ENCODE results near the gene OSBPL8. TPM values are rescaled to one million over a fixed set of nuclear protein-coding genes. Genes with fewer than 3 reads are reported as not detected.

Gene OSBPL8
- total and polyA plus RNA-seq, 5 experiments from 2014 or later: 103 to 143 (median 114) TPM

DNA sequence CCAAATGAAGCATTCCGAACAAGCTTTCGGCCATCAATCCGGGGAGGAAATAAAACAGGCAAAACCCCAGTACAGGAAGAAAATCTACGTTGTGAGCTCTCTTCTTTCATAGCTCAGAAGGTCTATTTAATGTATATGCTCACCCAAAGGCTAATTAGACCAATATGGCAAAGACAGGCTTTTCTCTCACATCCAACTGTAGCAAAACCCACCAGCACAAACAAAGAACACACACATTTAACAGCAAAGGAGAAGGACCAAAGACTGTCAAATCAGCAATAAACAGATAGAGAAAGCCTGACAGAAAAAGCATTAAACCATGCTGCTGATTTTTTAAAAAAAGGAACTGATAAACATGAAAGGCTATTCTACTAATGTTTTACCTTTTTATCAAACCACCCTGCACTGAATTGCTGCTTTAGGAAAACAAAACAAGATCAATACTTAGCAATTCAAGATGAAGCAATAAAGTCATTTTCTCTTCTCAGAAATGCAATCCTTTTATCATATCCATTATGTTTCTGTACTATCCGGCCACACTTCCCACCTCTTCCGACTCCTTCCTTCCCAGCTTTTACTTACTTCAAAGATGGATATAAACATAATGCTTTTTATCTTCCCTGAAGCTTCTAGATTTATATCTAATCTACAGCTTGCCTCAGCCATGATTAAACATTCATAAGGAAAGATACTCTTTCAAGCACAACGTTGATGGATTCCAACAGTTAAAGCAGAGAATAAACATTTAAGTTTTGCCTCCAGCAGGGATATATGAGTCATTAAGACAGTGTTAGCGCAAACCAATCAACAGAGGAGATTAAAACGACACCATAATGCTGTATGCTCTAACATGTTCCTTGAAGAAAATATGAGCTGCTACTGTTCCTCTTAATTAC lies 136.8 kb downstream of the OSBPL8 start:
- Mint-ChIP-seq H3K4me3 (peak overlapping the region in 1 of 10 donors; percentile 14), H3K27me3 (no peaks in the 10 kb centered on the region), H3K36me3 (peaks cover 23 to 27% (median 27%) of the 10 kb centered on the region in 3 donors), H3K4me1 (peaks cover 13 to 24% (median 22%) of the 10 kb centered on the region in 4 donors), H3K27ac (no peak overlapping the region), H3K9me3 (peaks cover 0 to 30% (median 23%) of the 10 kb centered on the region in 9 donors)
- DNase-seq (no peak), ATAC-seq (no peak)
- POLR2A ChIA-PET: no interaction called here

DNA sequence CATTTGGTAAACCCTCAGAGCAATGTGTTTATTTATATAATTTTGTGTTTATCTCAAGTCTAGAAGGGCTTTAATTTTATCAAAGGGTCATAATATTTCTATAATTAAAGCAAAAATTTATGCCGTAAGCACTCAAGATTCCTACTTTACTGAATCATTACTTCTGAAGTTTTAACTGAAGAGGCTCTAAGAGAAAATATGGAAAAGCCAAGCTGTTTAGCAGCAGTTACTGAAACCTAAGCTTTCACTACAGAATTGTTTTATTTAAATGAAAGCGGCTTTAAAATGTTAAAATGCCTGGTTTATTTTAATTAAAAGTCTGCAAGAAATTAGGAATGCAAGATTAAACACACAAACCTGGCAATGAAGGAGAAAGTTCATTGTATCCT lies 137.4 kb downstream of the OSBPL8 start:
- H3K27me3 Mint-ChIP-seq: no peaks in the 10 kb centered on the region
- DNase-seq: no peak
- no peak for ATAC-seq
- H3K27ac Mint-ChIP-seq: no peak overlapping the region
- H3K36me3 Mint-ChIP-seq: peaks cover 23 to 30% (median 28%) of the 10 kb centered on the region in 3 donors
- peaks cover 14 to 30% (median 25%) of the 10 kb centered on the region in 4 donors for H3K4me1 Mint-ChIP-seq
- no peak overlapping the region for H3K4me3 Mint-ChIP-seq
- H3K9me3 Mint-ChIP-seq: peaks cover 0 to 30% (median 23%) of the 10 kb centered on the region in 9 donors
- POLR2A ChIA-PET: no interaction called here

DNA sequence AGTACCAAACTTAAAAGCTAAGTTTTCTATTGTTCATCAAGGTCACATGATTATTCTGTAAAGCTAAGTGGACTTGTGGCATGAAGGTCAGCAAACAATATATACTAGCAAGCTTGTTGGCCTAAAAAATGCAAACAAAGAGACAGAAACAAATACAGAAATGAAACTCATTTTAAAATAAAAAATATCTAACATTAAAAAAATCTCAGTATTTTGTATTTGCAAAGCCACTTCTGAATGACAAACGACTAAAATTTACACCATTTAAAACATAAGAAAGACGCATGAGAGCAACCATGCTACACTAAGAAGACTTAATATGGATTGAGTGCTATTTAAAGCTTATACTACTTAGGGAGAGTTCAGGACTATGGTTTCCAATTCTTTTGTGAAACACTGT lies 138.5 kb downstream of the OSBPL8 start:
- DNase-seq (no peak), ATAC-seq (no peak)
- Mint-ChIP-seq H3K4me1 (peaks cover 14 to 33% (median 24%) of the 10 kb centered on the region in 4 donors), H3K4me3 (no peak overlapping the region), H3K27me3 (no peaks in the 10 kb centered on the region), H3K9me3 (peaks cover 0 to 19% (median 13%) of the 10 kb centered on the region in 9 donors), H3K27ac (no peak overlapping the region), H3K36me3 (peaks cover 13 to 20% (median 18%) of the 10 kb centered on the region in 3 donors)
- POLR2A ChIA-PET: no interaction called here

DNA sequence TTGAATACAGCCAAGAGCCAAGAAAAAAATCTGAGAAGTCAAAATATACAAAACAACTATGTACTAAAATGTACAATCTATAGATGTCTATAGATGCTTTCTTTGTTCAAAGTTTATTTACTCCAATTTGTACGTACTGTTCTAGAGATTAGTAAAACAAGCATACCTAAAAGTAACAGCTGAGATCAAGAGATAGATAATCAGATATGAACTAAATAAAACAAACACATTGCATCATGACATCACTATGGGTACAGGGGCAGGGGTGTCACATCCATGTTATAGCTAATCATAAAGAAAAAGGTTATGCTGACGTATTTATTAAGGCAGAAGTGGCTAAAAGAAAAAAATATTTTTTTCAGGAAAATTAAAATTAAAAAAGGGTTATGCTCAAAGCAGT lies 139.3 kb downstream of the OSBPL8 start:
- ATAC-seq (no peak), DNase-seq (no peak)
- Mint-ChIP-seq H3K27me3 (no peaks in the 10 kb centered on the region), H3K4me3 (no peak overlapping the region), H3K36me3 (peaks cover 7 to 15% (median 10%) of the 10 kb centered on the region in 3 donors), H3K27ac (peak overlapping the region in 1 of 10 donors; percentile 64), H3K9me3 (peaks cover 0 to 11% (median 7%) of the 10 kb centered on the region in 9 donors), H3K4me1 (peaks cover 14 to 33% (median 25%) of the 10 kb centered on the region in 4 donors)
- POLR2A ChIA-PET: no interaction called here

DNA sequence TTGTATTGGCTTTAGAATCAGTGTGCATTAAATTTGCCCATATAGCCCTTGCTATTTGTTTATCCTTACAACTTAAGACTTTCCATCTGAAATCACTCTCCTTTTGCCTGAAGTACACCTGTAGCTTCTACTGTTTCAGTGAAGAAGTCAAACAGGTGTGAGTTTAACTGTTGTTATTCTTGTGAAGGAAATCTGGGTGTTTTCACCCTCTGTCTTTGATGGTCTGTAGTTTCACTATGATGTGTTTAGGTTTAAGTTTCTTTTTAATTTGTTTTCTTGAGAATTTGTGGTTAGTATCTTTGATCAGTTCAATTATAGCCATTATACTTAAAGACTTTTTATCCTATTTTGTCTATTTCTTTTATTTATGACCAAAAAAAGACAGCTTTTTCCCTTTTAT lies 142.5 kb downstream of the OSBPL8 start:
- peaks cover 0 to 18% (median 2%) of the 10 kb centered on the region in 3 donors for H3K36me3 Mint-ChIP-seq
- H3K27ac Mint-ChIP-seq: peak overlapping the region in 3 of 10 donors; percentile 2 to 56 (median 3)
- POLR2A ChIA-PET: no interaction called here
- DNase-seq (no peak), ATAC-seq (no peak)
- peaks cover 5 to 21% (median 13%) of the 10 kb centered on the region in 4 donors for H3K4me1 Mint-ChIP-seq
- no peak overlapping the region for H3K4me3 Mint-ChIP-seq
- H3K9me3 Mint-ChIP-seq: no peaks in the 10 kb centered on the region
- H3K27me3 Mint-ChIP-seq: no peaks in the 10 kb centered on the region

DNA sequence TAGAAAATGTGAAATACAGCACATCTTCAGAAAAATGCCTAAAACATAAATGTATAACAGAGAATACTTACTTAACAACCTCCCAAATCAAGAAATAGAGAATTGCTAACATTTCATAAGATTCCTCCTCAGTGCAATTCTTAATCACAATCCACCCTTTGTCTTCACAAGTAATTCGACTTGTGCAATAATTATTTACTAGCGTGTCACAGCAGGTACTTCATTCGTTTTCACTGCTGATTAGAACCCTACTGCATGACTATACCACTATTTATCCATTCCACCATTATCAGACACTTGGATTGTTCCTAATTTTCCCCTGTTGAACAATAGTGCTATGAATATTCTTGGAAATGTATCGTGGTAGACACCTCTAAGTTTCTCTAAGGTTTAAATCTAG lies 146.4 kb downstream of the OSBPL8 start:
- Mint-ChIP-seq H3K27me3 (no peaks in the 10 kb centered on the region), H3K4me1 (peaks cover 8 to 21% (median 13%) of the 10 kb centered on the region in 4 donors), H3K4me3 (no peak overlapping the region), H3K27ac (peak overlapping the region in 1 of 10 donors; percentile 19), H3K9me3 (no peaks in the 10 kb centered on the region), H3K36me3 (peaks cover 0 to 29% (median 2%) of the 10 kb centered on the region in 3 donors)
- ATAC-seq: no peak
- POLR2A ChIA-PET: no interaction called here
- DNase-seq: no peak

DNA sequence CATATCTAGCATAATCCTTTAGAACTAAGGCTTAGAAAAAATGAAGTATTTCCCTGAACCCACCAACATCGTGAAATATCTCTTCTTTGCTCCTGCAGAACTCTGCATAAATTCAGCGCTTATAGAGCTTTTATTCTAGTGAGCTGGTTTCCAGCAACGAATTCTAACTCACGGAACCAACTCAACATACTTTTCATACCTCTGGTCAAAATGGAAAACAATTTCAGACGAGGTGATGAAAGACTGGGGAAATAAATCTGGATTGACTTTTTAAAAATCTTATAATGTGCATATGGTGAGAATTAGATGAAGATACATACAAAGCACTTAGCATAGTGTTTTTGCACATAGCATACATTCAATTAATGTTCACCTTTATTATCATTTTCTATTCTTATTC lies 148.8 kb downstream of the OSBPL8 start:
- Mint-ChIP-seq H3K4me3 (no peak overlapping the region), H3K27me3 (no peaks in the 10 kb centered on the region), H3K4me1 (peaks cover 7 to 12% (median 9%) of the 10 kb centered on the region in 4 donors), H3K9me3 (no peaks in the 10 kb centered on the region), H3K36me3 (peaks cover 0 to 31% (median 0%) of the 10 kb centered on the region in 3 donors), H3K27ac (peak overlapping the region in 2 of 10 donors; percentile 26 to 34)
- POLR2A ChIA-PET: no interaction called here
- ATAC-seq (no peak), DNase-seq (no peak)

DNA sequence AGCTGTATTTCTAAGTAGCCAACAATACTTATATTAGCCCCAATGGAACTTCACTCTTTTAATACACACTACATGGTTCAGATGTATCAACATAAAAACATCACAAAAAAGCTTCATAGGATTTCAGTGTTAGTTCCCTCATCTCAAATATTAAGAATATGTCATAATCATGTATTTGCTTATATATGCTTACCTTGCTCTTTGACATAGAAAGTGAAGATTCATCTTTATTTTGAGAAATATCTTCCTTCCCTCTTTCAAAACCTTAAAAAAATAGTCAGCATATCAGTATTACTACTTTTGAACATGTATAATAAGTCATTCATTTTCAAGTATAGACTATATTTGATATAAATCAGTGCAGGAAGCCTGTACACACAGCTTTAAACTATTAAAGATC lies 149.2 kb downstream of the OSBPL8 start:
- ATAC-seq (no peak), DNase-seq (no peak)
- Mint-ChIP-seq H3K27me3 (no peaks in the 10 kb centered on the region), H3K9me3 (no peaks in the 10 kb centered on the region), H3K27ac (peak overlapping the region in 2 of 10 donors; percentile 26 to 31), H3K36me3 (peaks cover 0 to 35% (median 0%) of the 10 kb centered on the region in 3 donors), H3K4me1 (peaks cover 7 to 12% (median 9%) of the 10 kb centered on the region in 4 donors), H3K4me3 (no peak overlapping the region)
- POLR2A ChIA-PET: no interaction called here

DNA sequence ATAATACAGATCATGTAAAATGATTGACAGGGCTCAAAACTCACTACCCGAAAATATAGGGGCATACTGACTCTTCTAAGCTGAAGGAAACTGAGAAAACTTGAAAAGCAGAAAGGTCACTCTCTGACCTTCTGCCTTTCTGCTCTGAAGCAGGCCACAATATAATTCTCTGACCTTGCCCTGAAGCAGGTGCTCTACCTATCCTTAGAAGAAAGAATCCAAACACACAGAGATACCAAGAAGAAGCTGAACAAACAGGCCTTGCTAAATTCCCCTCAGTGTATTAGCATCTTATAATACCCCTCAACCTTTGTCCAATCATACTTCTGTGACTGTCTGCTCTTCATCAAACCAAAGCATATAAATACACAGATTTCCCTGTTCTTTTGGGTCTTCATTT lies 150.5 kb downstream of the OSBPL8 start:
- H3K27ac Mint-ChIP-seq: peak overlapping the region in 2 of 10 donors; percentile 6 to 49
- DNase-seq: no peak

DNA sequence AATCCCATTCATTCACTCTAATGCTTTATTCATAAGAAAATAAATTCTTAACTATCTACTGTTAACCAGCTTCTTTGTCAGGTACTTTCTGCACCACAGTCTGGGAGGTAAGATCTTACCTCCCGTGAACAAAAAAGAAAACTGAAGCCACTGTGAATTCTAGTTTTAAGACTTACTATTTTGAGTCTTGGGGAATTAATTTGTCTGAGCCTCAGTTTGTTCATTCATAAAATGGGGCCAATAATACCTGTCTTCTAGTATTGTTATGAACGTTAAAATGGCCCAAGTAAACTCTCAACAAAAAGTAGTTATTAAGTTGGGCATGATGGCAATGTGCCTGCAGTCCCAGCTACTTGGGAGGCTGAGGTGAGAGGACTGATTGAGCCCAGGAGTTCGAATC lies 151.9 kb downstream of the OSBPL8 start:
- Mint-ChIP-seq H3K27ac (no peak overlapping the region), H3K4me3 (no peak overlapping the region), H3K36me3 (peaks cover 0 to 33% (median 0%) of the 10 kb centered on the region in 3 donors), H3K4me1 (peaks cover 3 to 8% (median 5%) of the 10 kb centered on the region in 4 donors), H3K27me3 (no peaks in the 10 kb centered on the region), H3K9me3 (no peaks in the 10 kb centered on the region)
- POLR2A ChIA-PET: no interaction called here
- DNase-seq: no peak
- no peak for ATAC-seq

More for the DNA sequence above, 150.5 kb downstream of the OSBPL8 start:
- Mint-ChIP-seq H3K4me3 (no peak overlapping the region), H3K27me3 (no peaks in the 10 kb centered on the region), H3K4me1 (peaks cover 6 to 12% (median 7%) of the 10 kb centered on the region in 4 donors), H3K9me3 (no peaks in the 10 kb centered on the region), H3K36me3 (peaks cover 0 to 37% (median 0%) of the 10 kb centered on the region in 3 donors)
- POLR2A ChIA-PET: no interaction called here
- ATAC-seq: no peak

DNA sequence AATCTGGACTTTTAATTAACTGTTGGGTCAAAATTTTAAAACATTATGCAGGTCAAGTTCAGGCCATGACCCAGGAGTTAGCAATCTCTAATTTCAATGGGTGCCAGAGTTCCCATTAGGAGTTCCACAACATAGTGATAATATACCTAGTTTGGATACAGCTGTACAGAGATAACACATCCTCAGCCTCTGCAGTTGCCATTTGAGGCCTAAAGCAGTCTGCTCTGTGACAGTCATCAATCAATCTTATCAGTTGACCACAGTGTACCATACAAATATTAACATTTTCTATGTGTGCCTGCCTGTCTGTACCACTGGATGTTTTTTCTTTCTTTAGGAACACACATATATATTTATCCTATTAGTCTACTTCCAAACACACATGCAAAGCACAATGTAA lies 157.3 kb downstream of the OSBPL8 start:
- H3K36me3 Mint-ChIP-seq: peaks cover 0 to 54% (median 1%) of the 10 kb centered on the region in 3 donors
- no peak overlapping the region for H3K27ac Mint-ChIP-seq
- no peaks in the 10 kb centered on the region for H3K9me3 Mint-ChIP-seq
- no peak overlapping the region for H3K4me3 Mint-ChIP-seq
- peaks cover 0 to 2% (median 0%) of the 10 kb centered on the region in 4 donors for H3K4me1 Mint-ChIP-seq
- no peak for DNase-seq
- ATAC-seq: no peak
- POLR2A ChIA-PET: no interaction called here
- no peaks in the 10 kb centered on the region for H3K27me3 Mint-ChIP-seq

DNA sequence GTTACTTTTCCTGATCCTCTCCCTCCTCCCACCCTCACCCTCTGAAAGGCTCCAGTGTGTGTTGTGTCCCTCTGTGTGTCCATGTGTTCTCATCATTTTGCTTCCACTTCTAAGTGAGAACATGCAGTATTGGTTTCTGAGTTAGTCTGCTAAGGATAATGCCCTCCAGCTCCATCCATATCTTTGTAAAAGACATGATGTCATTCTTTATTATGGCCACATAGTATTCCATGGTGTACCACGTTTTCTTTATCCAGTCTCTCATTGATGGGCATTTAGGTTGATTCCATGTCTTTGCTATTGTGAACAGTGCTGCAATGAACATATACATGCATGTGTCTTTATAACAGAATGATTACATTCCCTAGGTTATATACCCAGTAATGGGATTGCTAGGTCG lies 159.4 kb downstream of the OSBPL8 start:
- Mint-ChIP-seq H3K27ac (peak overlapping the region in 2 of 10 donors; percentile 55 to 66), H3K4me3 (no peak overlapping the region), H3K27me3 (no peaks in the 10 kb centered on the region), H3K9me3 (no peaks in the 10 kb centered on the region), H3K4me1 (peaks cover 0 to 2% (median 0%) of the 10 kb centered on the region in 4 donors), H3K36me3 (peaks cover 0 to 53% (median 4%) of the 10 kb centered on the region in 3 donors)
- POLR2A ChIA-PET: no interaction called here
- no peak for DNase-seq
- no peak for ATAC-seq

DNA sequence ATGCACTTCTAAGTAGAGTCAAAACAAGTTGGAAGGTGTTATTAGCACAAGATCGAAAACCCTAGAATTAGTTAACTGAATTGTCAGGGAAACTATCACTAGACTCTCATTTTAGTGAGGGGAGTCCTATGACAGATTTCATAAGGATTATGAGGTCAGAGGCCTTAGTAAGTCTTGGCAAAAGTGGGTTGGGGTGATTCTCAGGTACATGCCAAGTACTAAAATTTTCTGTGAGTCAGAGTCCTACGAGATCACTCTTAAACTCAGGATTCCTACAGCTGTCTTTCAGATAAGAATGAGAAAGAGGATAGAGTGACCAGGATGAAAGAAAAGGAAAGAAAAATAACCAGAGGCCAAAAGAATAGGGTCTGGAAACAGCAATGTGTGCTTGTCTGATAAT lies 160.5 kb downstream of the OSBPL8 start:
- ATAC-seq: no peak
- H3K27ac Mint-ChIP-seq: no peak overlapping the region
- no peaks in the 10 kb centered on the region for H3K9me3 Mint-ChIP-seq
- POLR2A ChIA-PET: no interaction called here
- no peak for DNase-seq
- H3K4me3 Mint-ChIP-seq: no peak overlapping the region
- H3K27me3 Mint-ChIP-seq: no peaks in the 10 kb centered on the region
- peaks cover 0 to 2% (median 0%) of the 10 kb centered on the region in 4 donors for H3K4me1 Mint-ChIP-seq
- peaks cover 0 to 61% (median 6%) of the 10 kb centered on the region in 3 donors for H3K36me3 Mint-ChIP-seq

Measured in naive thymus-derived CD8-positive, alpha-beta T cell (primary cell).